Stomach (tissue), 4 donors: ENCODE results near the gene MYNN.

ENCODE experiments used
- CTCF ChIP-seq, 7 experiments: fragments of 450-650 bp in 4 of 7; fragments of 200-600 bp in 3 of 7; sonication (generic) in 3 of 7; IDR thresholded peaks; one replicate each; pipeline ENCODE4 v1.5.1; 2016 to 2019; ENCODE audit warnings: antibody characterized with exemption in 7 of 7, control low read depth in 2 of 7, mild to moderate bottlenecking in 1 of 7
- POLR2AphosphoS5 ChIP-seq, 3 donors: sonication (generic); formaldehyde crosslinking; IDR thresholded peaks; one replicate each; pipeline ENCODE4 v1.6.1; 2016; ENCODE audit warnings: antibody characterized with exemption in 3 of 3

GRCh38 chr3:169787791-169788190, 14.6 kb downstream of the MYNN start:
- TF ChIP-seq CTCF (IDR thresholded peaks at IDR 0.05) = no peak
- no peak for TF ChIP-seq POLR2AphosphoS5 (IDR thresholded peaks at IDR 0.05)
